Thoracic aorta (tissue), 2 donors: ENCODE data around the gene ACOT13. TPM values are rescaled to one million over a fixed set of nuclear protein-coding genes. Genes with fewer than 3 reads are reported as not detected.
"Not testable (repeated sequence)": the region's sequence is repeated elsewhere in the genome, so short reads cannot be mapped to it uniquely, and the experiment has no call there.

ENCODE experiments used
- ATAC-seq: fragments of 150-250 bp; one replicate; pipeline ENCODE4 v1.8.0; 2017; ENCODE audit warnings: low read depth; ENCODE audit not compliant: insufficient number of reproducible peaks, low FRiP score
- DNase-seq: peaks from one replicate; pipeline ENCODE4 v3.0.0-alpha.2; 2020; ENCODE audit warnings: low spot score
- H3K27ac ChIP-seq, 2 donors: fragments of 200-600 bp; sonication (generic); 1 replicate in 1 of 2; 2 replicates in 1 of 2; pipeline ENCODE4 v1.5.1; 2016; ENCODE audit warnings: mild to moderate bottlenecking in 2 of 2, moderate library complexity in 2 of 2
- H3K27me3 ChIP-seq: fragments of 200-600 bp; sonication (generic); replicated peaks from 2 replicates; pipeline ENCODE4 v1.6.0; 2016; ENCODE audit warnings: mild to moderate bottlenecking; ENCODE audit not compliant: insufficient read depth
- H3K36me3 ChIP-seq: fragments of 200-600 bp; sonication (generic); one replicate; pipeline ENCODE4 v1.5.1; 2016
- H3K4me1 ChIP-seq, 2 donors: fragments of 200-600 bp; sonication (generic); 1 replicate in 1 of 2; 2 replicates in 1 of 2; pipeline versions ENCODE4 v1.5.1 to v1.6.0; 2016; ENCODE audit warnings: low read depth in 2 of 2, mild to moderate bottlenecking in 1 of 2; ENCODE audit not compliant: control insufficient read depth in 1 of 2
- H3K4me3 ChIP-seq: fragments of 200-600 bp; sonication (generic); 2 replicates; pipeline ENCODE4 v1.5.1; 2016; ENCODE audit warnings: mild to moderate bottlenecking
- H3K9me3 ChIP-seq: fragments of 200-600 bp; sonication (generic); 2 replicates; pipeline ENCODE4 v1.5.1; 2016
- total RNA-seq, 2 donors: library from RNA; depleted of rRNA; stranded (reverse); fragments of >200 nt; gene quantifications; one replicate each; pipeline versions ENCODE4 v1.1.0 to v1.2.3, GENCODE V29; 2016
- TF ChIP-seq, protein P1 (sequence below): fragments of 200-600 bp; sonication (generic); IDR thresholded peaks from one replicate; pipeline ENCODE4 v1.5.1; 2019; ENCODE audit warnings: antibody characterized with exemption

ACOT13 gene
- total RNA-seq, 2 donors from 2014 or later = 2.5 to 5.8 TPM

DNA sequence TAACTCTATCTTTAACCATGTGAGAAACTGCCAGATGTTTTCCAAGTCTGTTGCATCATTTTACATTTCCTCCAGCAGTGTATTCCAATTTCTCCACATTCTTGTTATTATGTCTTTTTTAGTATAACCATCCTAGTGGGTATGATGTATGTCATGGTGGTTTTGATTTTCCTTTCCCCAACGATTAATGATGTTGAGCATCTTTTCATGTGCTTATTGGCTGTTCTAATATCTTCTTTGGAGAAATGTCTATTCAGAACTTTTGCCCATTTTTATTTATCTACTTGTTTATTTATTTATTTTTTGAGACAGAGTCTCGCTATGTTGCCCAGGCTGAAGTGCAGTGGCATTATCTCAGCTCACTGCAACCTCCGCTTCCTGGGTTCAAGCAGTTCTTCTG is 56.4 kb downstream of the ACOT13 start:
- TF ChIP-seq, protein P1, sequence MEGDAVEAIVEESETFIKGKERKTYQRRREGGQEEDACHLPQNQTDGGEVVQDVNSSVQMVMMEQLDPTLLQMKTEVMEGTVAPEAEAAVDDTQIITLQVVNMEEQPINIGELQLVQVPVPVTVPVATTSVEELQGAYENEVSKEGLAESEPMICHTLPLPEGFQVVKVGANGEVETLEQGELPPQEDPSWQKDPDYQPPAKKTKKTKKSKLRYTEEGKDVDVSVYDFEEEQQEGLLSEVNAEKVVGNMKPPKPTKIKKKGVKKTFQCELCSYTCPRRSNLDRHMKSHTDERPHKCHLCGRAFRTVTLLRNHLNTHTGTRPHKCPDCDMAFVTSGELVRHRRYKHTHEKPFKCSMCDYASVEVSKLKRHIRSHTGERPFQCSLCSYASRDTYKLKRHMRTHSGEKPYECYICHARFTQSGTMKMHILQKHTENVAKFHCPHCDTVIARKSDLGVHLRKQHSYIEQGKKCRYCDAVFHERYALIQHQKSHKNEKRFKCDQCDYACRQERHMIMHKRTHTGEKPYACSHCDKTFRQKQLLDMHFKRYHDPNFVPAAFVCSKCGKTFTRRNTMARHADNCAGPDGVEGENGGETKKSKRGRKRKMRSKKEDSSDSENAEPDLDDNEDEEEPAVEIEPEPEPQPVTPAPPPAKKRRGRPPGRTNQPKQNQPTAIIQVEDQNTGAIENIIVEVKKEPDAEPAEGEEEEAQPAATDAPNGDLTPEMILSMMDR = no peak
- H3K36me3 ChIP-seq = no peaks in the 10 kb centered on the region
- H3K27me3 ChIP-seq = no peaks in the 10 kb centered on the region
- H3K4me3 ChIP-seq = no peak overlapping the region
- ATAC-seq (no peak), DNase-seq (no peak)
- H3K9me3 ChIP-seq = no peaks in the 10 kb centered on the region
- peaks cover 3 to 4% of the 10 kb centered on the region in 2 donors for H3K4me1 ChIP-seq
- H3K27ac ChIP-seq = no peak overlapping the region

DNA sequence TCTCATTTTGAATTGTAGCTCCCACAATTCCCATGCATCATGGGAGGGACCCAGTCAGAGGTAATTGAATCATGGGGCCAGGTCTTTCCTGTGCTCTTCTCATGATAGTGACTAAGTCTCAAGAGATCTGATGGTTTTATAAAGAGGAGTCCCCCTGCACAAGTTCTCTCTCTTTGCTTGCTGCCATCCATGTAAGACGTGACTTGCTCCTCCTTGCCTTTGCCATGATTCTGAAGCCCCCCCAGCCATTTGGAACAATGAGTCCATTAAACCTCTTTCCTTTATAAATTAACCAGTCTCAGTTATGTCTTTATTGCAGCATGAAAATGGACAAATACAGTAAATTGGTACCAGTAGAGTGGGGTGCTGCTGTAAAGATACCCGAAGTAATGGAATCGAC is 63.8 kb downstream of the ACOT13 start:
- not testable (repeated sequence) for H3K36me3 ChIP-seq, ATAC-seq, H3K4me1 ChIP-seq, H3K4me3 ChIP-seq, DNase-seq, H3K9me3 ChIP-seq, H3K27me3 ChIP-seq, H3K27ac ChIP-seq

DNA sequence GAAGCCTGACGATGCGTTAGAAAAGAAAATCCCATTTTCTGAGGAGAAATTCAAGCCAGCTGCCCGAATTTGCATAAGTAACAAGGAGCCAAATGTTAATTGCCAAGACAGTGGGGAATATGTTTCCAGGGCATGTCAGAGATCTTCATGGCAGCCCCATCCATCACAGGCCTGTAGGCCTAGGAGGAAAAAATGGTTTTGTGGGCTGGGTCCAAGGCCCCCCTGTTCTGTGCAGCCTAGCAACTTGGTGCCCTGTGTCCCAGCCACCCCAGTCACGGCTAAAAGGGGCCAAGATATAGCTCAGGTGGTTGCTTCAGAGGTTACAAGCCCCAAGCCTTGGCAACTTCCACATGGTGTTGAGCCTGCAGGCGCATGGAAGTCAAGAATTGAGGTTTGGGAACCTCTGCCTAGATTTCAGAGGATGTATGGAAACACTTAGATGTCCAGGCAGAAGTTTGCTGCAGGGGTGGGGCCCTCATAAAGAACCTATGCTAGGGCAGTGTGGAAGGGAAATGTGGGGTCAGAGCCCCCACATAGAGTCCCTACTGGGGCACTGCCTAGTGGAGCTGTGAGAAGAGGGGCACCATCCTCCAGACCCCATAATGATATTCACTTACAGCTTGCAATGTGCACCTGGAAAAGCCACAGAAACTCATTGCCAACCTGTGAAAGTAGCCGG is 64.7 kb downstream of the ACOT13 start:
- not testable (repeated sequence) for H3K27ac ChIP-seq, H3K4me1 ChIP-seq, H3K9me3 ChIP-seq, H3K36me3 ChIP-seq, H3K27me3 ChIP-seq, ATAC-seq, DNase-seq, H3K4me3 ChIP-seq

DNA sequence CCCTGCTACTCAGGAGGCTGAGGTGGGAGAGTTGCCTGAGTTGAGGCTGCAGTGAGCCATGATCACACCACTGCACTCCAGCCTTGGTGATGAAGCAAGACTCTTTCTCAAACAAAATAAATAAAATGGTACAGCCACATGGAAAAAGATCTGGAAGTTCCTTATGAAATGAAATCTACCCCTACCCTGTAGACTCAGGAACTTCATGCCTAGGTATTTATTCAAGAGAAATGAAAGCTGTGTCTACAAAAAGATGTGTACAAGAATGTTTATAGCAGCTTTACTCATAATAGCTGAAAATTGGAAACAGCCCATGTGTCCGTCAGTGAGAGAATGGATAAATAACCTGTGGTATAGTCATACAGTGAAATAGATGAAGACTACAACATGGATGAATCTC is 67.3 kb downstream of the ACOT13 start:
- ATAC-seq = no peak
- Histone ChIP-seq H3K4me3 (no peak overlapping the region), H3K36me3 (no peaks in the 10 kb centered on the region), H3K9me3 (peaks cover 4% of the 10 kb centered on the region), H3K27ac (no peak overlapping the region), H3K27me3 (no peaks in the 10 kb centered on the region), H3K4me1 (no peaks in the 10 kb centered on the region)
- TF ChIP-seq, protein P1 = no peak
- DNase-seq = no peak

DNA sequence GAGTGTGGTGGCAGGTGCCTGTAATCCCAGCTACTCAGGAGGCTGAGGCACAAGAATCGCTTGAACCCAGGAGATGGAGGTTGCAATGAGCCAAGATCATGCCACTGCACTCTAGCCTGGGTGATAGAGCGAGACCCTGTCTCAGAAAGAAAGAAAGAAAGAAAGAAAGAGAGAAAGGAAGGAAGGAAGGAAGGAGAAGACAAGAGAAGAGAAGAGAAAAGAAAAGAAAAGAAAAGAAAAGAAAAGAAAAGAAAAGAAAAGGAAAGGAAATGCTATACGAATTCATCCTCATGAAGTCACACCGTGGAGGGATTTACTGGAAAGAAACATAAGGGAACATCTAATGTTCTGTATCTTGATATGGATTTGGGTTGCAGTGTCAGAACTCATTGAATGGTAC is 67.8 kb downstream of the ACOT13 start:
- H3K36me3 ChIP-seq, H3K4me1 ChIP-seq, H3K4me3 ChIP-seq, DNase-seq, H3K27me3 ChIP-seq, ATAC-seq, H3K27ac ChIP-seq, H3K9me3 ChIP-seq: not testable (repeated sequence)

DNA sequence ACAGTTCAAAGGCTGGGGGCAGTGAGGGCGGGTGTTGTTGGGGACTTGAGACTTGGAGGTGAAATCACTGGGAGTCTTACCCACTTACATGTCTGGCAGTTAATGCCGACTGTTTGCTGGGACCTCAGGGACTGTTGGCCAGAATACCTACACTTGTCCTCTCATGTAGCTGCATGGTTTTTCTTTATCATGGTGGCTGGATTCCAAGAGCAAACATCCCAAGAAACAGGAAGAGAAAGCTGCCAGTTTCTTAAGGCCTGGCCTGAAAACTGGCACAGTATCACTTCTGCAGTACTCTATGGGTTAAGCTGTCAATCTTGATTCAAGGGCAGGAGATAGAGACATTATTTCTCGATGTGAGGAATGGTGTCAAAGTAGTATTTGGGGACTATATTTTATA is 71.9 kb downstream of the ACOT13 start:
- TF ChIP-seq, protein P1 = no peak
- Histone ChIP-seq H3K4me1 (peaks cover 0 to 8% of the 10 kb centered on the region in 2 donors), H3K9me3 (no peaks in the 10 kb centered on the region), H3K27ac (no peak overlapping the region), H3K36me3 (no peaks in the 10 kb centered on the region), H3K4me3 (no peak overlapping the region), H3K27me3 (no peaks in the 10 kb centered on the region)
- no peak for ATAC-seq
- DNase-seq = no peak

DNA sequence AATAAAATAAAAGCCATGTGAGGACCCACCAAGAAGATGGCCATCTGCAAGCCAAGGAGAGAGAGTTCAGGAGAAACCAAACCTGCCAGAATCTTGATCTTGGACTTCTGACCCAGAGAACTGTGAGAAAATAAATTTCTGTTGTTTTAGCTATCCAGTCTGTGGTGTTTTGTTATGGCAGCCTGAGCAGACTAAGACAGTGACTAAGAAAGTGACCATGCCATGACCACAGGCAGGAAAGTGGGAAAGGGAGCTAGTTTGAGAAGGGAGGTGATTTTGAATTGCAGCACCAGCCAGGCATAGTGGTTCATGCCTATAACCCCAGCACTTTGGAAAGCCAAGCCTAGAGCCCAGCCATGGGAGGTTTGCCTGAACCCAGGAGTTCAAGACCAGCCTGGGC is 74.0 kb downstream of the ACOT13 start:
- TF ChIP-seq, protein P1 = no peak
- no peaks in the 10 kb centered on the region for H3K9me3 ChIP-seq
- ATAC-seq (no peak), DNase-seq (no peak)
- H3K36me3 ChIP-seq = no peaks in the 10 kb centered on the region
- no peak overlapping the region for H3K27ac ChIP-seq
- no peaks in the 10 kb centered on the region for H3K27me3 ChIP-seq
- peaks cover 0 to 9% of the 10 kb centered on the region in 2 donors for H3K4me1 ChIP-seq
- no peak overlapping the region for H3K4me3 ChIP-seq
